ENCODE data around the gene IGSF5. TPM values are rescaled to one million over a fixed set of nuclear protein-coding genes. Genes with fewer than 3 reads are reported as not detected.

IGSF5 gene
- total RNA-seq (2014; rRNA removed; shearing (Covaris generic)), result 0.16 TPM in 1 of 2 replicates, not detected in the other

GRCh38 chr21:39744883-39745282 is at the start of gene IGSF5:
Gene IGSF5, plus strand, starts transcription at chr21:39745183. Its CDS starts 327 bp downstream, at chr21:39745510.

Other genes starting within 250 kb of the IGSF5 start
- 0.79 and 0.90 TPM in 2 replicates for gene B3GALT5, start 132.2 kb upstream of the IGSF5 start, total RNA-seq (2014; rRNA removed; shearing (Covaris generic))
- gene PCP4, start 122.3 kb downstream of the IGSF5 start, total RNA-seq (2014; rRNA removed; shearing (Covaris generic)), result not detected in 2 replicates